Mesenteric fat pad (tissue), 1 donor: ENCODE results near the gene EIF4G1. TPM values are rescaled to one million over a fixed set of nuclear protein-coding genes. Genes with fewer than 3 reads are reported as not detected.

ENCODE experiments used
- DNase-seq: peaks from one replicate; pipeline ENCODE4 v3.0.0-alpha.2; 2020; ENCODE audit warnings: low spot score
- total RNA-seq: library from RNA; stranded (reverse); fragmentation: NEBNext Ultra II Directional; extraction: Animal tissue kit (Norgen Biotek cat#: 25700); gene quantifications from one replicate; pipeline ENCODE4 v1.2.1, GENCODE V29; 2021
- donor health status: DM: yes; HTN: yes; CAD: no.

EIF4G1 gene
- total RNA-seq, 1 donor from 2014 or later: 361 TPM

GRCh38 chr3:184381261-184382224 is 67.1 kb downstream of the EIF4G1 start:
- no peak for DNase-seq

- DNase-seq: no peak
Measured at GRCh38 chr3:184382326-184383032, 68.1 kb downstream of the EIF4G1 start.

- DNase-seq: no peak
Measured at GRCh38 chr3:184383033-184383740, 68.8 kb downstream of the EIF4G1 start.

DNA sequence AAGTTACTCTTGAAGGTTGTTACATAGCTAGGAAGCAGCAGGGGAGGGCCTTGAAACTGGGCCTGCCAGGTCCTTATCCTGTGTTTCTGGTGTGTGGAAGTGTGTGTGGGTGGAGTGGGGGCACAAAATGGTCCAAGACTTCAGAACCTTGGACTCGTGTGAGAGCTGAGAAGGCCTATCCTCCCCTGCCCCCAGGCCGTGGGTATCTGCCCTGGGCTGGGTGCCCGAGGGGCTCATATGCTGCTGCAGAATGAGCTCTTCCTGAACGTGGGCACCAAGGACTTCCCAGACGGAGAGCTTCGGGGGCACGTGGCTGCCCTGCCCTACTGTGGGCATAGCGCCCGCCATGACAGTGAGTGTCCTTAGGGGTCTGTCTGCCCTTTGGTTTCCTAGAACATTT is 69.9 kb downstream of the EIF4G1 start:
- no peak for DNase-seq

Other genes starting within 250 kb of the EIF4G1 start
- not detected for gene HTR3E, start 217.5 kb upstream of the EIF4G1 start, total RNA-seq
- gene EIF2B5, start 179.2 kb upstream of the EIF4G1 start, total RNA-seq: 38.9 TPM
- gene DVL3, start 159.2 kb upstream of the EIF4G1 start, total RNA-seq: 68.1 TPM
- 389 TPM for gene AP2M1, start 139.8 kb upstream of the EIF4G1 start, total RNA-seq
- 81.1 TPM for gene ABCF3, start 128.4 kb upstream of the EIF4G1 start, total RNA-seq
- gene VWA5B2, start 85.0 kb upstream of the EIF4G1 start, total RNA-seq: not detected
- gene ALG3, start 65.6 kb upstream of the EIF4G1 start, total RNA-seq: 34.1 TPM
- 4.0 TPM for gene EEF1AKMT4, start 64.9 kb upstream of the EIF4G1 start, total RNA-seq
- not detected for gene CAMK2N2, start 53.1 kb upstream of the EIF4G1 start, total RNA-seq
- gene ECE2, start 38.6 kb upstream of the EIF4G1 start, total RNA-seq: not detected
- gene PSMD2, start 15.4 kb upstream of the EIF4G1 start, total RNA-seq: 211 TPM
- gene FAM131A, start 23.0 kb downstream of the EIF4G1 start, total RNA-seq: 24.4 TPM
- gene CLCN2, start 47.0 kb downstream of the EIF4G1 start, total RNA-seq: 3.8 TPM
- gene POLR2H, start 47.1 kb downstream of the EIF4G1 start, total RNA-seq: 51.7 TPM
- 1.1 TPM for gene THPO, start 63.6 kb downstream of the EIF4G1 start, total RNA-seq
- gene CHRD, start 65.4 kb downstream of the EIF4G1 start, total RNA-seq: 11.3 TPM
- 1.6 TPM for gene EPHB3, start 247.2 kb downstream of the EIF4G1 start, total RNA-seq